AG04450 (cell line): Measurements from ENCODE around the gene HARS2. TPM values are rescaled to one million over a fixed set of nuclear protein-coding genes. Genes with fewer than 3 reads are reported as not detected.
"Not testable (repeated sequence)": the region's sequence is repeated elsewhere in the genome, so short reads cannot be mapped to it uniquely, and the experiment has no call there.

Source experiments
- CTCF ChIA-PET: fragments of 300-600, 350-600 bp; formaldehyde crosslinking; extraction: SDS; loops from one replicate; lab custom pipeline; 2022; ENCODE audit warnings: antibody characterized with exemption, inconsistent platforms; lab: Charles Lee
- POLR2A ChIA-PET: fragments of 350-600 bp; formaldehyde crosslinking; extraction: SDS; loops from one replicate; lab custom pipeline; 2021; ENCODE audit warnings: antibody characterized with exemption, inconsistent platforms; lab: Yijun Ruan, JAX
- DNase-seq: peaks from one replicate; pipeline ENCODE4 v3.0.0-alpha.2; 2011; ENCODE audit warnings: low read depth, low spot score
- H3K27ac ChIP-seq: one replicate; pipeline ENCODE4 v1.5.1; 2012; ENCODE audit warnings: low read depth, low read length, control low read depth
- H3K27me3 ChIP-seq: one replicate; pipeline ENCODE4 v1.6.0; 2012; ENCODE audit warnings: low read length; ENCODE audit not compliant: control insufficient read depth, insufficient read depth
- H3K4me3 ChIP-seq: 2 replicates; pipeline ENCODE4 v1.5.1; 2011; ENCODE audit warnings: mild to moderate bottlenecking, low read depth, low read length, control low read depth
- H3K9me3 ChIP-seq: 2 replicates; pipeline ENCODE4 v1.5.1; 2012; ENCODE audit warnings: low read length; ENCODE audit not compliant: control insufficient read depth, insufficient read depth
- polyA plus RNA-seq: library from polyadenylated mRNA; depleted of rRNA; stranded (reverse); fragments of >200 nt; gene quantifications from 2 replicates; pipeline ENCODE4 v1.2.3, GENCODE V29; 2011
- TF ChIP-seq, protein P1 (sequence below): IDR thresholded peaks from 2 replicates; pipeline ENCODE4 v1.5.1; 2011; ENCODE audit warnings: low read depth, low read length, control low read depth, inconsistent platforms

The HARS2 gene
- polyA plus RNA-seq, 1 experiment: 48.6 TPM

DNA sequence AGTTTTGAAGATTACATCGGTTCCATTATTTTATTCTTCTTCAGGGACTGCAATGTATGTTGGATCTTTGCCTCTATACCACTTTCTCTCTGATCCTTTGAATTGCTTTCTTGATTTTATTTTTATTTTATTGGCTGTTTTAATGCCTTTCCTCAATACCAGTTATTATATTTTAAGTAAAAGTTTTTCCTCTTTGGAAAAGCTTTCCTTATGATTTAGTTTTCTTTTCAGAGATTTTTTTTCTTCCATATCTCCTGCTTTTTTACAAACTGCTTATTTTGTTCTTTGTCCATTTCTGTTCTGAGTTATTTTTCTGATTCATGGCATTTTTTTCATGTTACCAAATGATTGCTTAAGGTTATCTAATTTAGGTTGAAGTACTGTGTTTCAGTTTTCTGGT is 20.5 kb downstream of the HARS2 start:
- ChIA-PET CTCF (interaction anchor here (0.6 to 2.9 kb wide), 5 partner anchors 8 to 353 kb away, joined by 3 to 7 read pairs (median 5); partner anchors contain the start of gene ZMAT2), POLR2A (interaction anchor here (1.1 to 2.1 kb wide), 5 partner anchors 12 to 311 kb away, joined by 4 to 14 read pairs (median 7); partner anchors contain the start of genes HARS1, HARS2, IK and NDUFA2)
- Histone ChIP-seq H3K4me3 (no peak overlapping the region), H3K27ac (no peak overlapping the region), H3K27me3 (no peaks in the 10 kb centered on the region), H3K9me3 (no peaks in the 10 kb centered on the region)
- TF ChIP-seq, protein P1, sequence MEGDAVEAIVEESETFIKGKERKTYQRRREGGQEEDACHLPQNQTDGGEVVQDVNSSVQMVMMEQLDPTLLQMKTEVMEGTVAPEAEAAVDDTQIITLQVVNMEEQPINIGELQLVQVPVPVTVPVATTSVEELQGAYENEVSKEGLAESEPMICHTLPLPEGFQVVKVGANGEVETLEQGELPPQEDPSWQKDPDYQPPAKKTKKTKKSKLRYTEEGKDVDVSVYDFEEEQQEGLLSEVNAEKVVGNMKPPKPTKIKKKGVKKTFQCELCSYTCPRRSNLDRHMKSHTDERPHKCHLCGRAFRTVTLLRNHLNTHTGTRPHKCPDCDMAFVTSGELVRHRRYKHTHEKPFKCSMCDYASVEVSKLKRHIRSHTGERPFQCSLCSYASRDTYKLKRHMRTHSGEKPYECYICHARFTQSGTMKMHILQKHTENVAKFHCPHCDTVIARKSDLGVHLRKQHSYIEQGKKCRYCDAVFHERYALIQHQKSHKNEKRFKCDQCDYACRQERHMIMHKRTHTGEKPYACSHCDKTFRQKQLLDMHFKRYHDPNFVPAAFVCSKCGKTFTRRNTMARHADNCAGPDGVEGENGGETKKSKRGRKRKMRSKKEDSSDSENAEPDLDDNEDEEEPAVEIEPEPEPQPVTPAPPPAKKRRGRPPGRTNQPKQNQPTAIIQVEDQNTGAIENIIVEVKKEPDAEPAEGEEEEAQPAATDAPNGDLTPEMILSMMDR: no peak
- DNase-seq: no peak

DNA sequence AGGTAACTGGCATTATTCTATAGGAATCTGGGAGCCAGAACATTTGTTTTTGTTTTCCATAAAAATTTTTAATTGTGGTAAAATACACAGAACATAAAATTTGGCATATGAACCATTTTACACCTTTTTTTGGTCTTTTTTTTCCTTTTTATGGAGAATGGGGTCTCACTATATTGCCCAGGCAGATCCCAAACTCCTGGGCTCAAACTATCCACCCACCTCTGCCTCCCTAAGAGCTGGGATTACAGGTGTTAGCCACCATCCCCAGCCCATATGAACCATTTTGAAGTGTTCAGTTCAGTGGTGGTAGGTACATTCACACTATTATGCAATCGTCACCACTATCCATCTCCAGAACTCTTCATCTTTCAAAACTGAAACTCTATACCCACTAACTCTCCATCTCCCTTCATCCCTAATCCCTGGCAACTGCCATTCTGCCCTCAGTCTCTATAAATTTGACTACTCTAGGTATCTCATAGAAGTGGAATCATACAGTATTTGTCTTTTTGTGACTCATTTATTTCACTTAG is 22.4 kb downstream of the HARS2 start:
- DNase-seq: no peak
- no peak overlapping the region for H3K27ac ChIP-seq
- H3K4me3 ChIP-seq: no peak overlapping the region
- ChIA-PET POLR2A (no interaction called here), CTCF (interaction anchor here (0.6 kb wide), 1 partner anchor 854 kb away, joined by 3 read pairs; no protein-coding TSS in a partner anchor)
- no peaks in the 10 kb centered on the region for H3K27me3 ChIP-seq
- TF ChIP-seq, protein P1: no peak
- H3K9me3 ChIP-seq: no peaks in the 10 kb centered on the region

DNA sequence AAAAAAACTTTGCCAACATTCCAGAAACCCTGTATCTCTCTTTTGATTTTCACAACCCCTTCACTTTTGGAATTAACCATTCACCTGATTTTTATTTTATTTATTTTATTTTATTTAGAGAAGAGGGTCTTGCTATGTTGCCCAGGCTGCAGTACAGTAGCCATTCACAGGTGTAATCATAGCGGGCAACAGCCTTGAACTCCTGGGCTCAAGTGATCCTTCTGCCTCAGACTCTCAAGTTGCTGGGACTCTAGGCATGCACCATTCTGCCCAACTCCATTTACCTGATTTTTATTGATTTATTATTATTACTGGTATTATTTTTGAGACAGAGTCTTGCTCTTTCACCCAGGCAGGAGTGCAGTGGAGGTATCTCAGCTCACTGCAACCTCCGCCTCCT is 25.0 kb downstream of the HARS2 start:
- DNase-seq, H3K27ac ChIP-seq, H3K4me3 ChIP-seq, POLR2A ChIA-PET, H3K9me3 ChIP-seq, H3K27me3 ChIP-seq: not testable (repeated sequence)
- CTCF ChIA-PET: interaction anchor here (1.4 kb wide), 1 partner anchor 604 kb away, joined by 4 read pairs; the partner anchor contains the start of gene TAF7

DNA sequence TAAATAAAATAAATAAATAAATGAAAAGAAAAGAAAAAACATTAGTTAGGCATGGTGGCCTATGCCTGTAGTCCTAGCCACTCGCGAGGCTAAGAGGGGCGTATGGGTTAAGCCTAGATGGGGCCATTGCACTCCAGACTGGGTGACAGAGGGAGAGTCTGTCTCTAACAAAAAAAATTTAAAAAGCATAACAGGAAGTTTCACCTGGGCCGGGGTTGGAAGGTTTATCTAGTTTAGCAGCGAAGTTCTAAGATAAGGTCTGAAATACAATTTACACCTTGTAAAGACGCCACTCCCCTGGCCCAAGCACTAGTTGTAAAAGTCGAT is 27.0 kb downstream of the HARS2 start:
- TF ChIP-seq, protein P1: no peak
- no peak overlapping the region for H3K4me3 ChIP-seq
- no peak for DNase-seq
- H3K9me3 ChIP-seq: no peaks in the 10 kb centered on the region; the same call in 1 of the 2 replicates
- CTCF ChIA-PET: interaction anchor here (0.6 to 2.7 kb wide), 10 partner anchors 17 to 846 kb away, joined by 3 to 24 read pairs (median 3); no protein-coding TSS in a partner anchor
- POLR2A ChIA-PET: interaction anchor here (0.6 to 1.0 kb wide), 5 partner anchors 8 to 161 kb away, joined by 3 to 15 read pairs (median 3); partner anchors contain the start of genes IK, NDUFA2, SRA1 and ZMAT2
- peak overlapping the region; percentile 11 for H3K27ac ChIP-seq
- no peaks in the 10 kb centered on the region for H3K27me3 ChIP-seq

- H3K27me3 ChIP-seq, POLR2A ChIA-PET, H3K4me3 ChIP-seq, H3K9me3 ChIP-seq, DNase-seq, H3K27ac ChIP-seq: not testable (repeated sequence)
- CTCF ChIA-PET: interaction anchor here (0.7 to 2.7 kb wide), 4 partner anchors 131 to 491 kb away, joined by 3 to 24 read pairs (median 3); no protein-coding TSS in a partner anchor
Measured at GRCh38 chr5:140720738-140721137, 29.5 kb downstream of the HARS2 start.

GRCh38 chr5:140721395-140721794 is 30.1 kb downstream of the HARS2 start:
- POLR2A ChIA-PET, H3K27ac ChIP-seq, H3K27me3 ChIP-seq, H3K9me3 ChIP-seq, H3K4me3 ChIP-seq, DNase-seq: not testable (repeated sequence)
- CTCF ChIA-PET: interaction anchor here (0.6 to 1.3 kb wide), 3 partner anchors 10 to 477 kb away, joined by 3 to 7 read pairs (median 4); no protein-coding TSS in a partner anchor
